A673 (cell line): ENCODE measurements around the gene CNPY4.

Experiments used
- EZH2 ChIP-seq: fragments of 200-600 bp; sonication (generic); IDR thresholded peaks from 2 replicates; pipeline ENCODE4 v1.6.1; 2017; ENCODE audit warnings: borderline replicate concordance, low read depth, mild to moderate bottlenecking, mixed read lengths, antibody characterized with exemption, low read length; ENCODE audit not compliant: poor library complexity, severe bottlenecking
- TF ChIP-seq, protein P1 (sequence below): fragments of 300-800, 200-600 bp; sonication (generic); conservative IDR thresholded peaks from 2 replicates; pipeline ENCODE4 v1.5.1; 2017; ENCODE audit warnings: low read depth, mild to moderate bottlenecking, antibody characterized with exemption, low read length, moderate library complexity, mixed read lengths

DNA sequence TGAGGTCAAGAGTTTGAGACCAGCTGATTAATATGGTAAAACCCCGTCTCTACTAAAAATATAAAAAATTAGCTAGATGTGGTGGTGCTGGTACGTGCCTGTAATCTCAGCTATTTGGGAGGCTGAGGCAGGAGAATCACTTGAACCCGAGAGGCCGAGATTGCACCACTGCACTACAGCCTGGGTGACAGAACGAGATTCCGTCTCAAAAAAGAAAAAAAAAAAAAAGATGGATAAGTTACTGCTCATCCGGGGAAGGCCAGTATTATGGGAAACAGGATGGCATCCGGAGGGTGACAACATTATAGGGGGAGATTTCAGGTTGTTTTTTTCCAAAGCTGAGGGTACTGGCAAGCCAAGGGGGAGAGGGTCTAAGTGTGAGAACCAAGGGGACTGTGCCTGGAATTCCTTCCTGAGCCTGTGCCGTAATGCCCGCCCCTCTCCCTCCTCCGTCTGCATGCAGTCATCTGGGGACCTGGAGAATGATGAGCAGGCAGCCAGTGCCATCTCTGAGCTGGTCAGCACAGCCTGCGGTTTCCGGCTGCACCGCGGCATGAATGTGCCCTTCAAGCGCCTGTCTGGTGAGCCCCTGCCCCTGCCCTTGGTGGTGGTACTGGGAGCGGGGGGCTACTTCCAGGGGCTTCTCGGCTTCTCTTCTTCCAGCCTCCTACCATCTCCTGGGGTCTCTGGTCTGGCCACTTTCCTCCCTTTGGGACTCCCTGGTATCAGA is 33.7 kb downstream of the CNPY4 start:
- TF ChIP-seq, protein P1, sequence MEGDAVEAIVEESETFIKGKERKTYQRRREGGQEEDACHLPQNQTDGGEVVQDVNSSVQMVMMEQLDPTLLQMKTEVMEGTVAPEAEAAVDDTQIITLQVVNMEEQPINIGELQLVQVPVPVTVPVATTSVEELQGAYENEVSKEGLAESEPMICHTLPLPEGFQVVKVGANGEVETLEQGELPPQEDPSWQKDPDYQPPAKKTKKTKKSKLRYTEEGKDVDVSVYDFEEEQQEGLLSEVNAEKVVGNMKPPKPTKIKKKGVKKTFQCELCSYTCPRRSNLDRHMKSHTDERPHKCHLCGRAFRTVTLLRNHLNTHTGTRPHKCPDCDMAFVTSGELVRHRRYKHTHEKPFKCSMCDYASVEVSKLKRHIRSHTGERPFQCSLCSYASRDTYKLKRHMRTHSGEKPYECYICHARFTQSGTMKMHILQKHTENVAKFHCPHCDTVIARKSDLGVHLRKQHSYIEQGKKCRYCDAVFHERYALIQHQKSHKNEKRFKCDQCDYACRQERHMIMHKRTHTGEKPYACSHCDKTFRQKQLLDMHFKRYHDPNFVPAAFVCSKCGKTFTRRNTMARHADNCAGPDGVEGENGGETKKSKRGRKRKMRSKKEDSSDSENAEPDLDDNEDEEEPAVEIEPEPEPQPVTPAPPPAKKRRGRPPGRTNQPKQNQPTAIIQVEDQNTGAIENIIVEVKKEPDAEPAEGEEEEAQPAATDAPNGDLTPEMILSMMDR: no peak
- TF ChIP-seq EZH2: no peak
